Measurements from ENCODE around the gene SAP25.

DNA sequence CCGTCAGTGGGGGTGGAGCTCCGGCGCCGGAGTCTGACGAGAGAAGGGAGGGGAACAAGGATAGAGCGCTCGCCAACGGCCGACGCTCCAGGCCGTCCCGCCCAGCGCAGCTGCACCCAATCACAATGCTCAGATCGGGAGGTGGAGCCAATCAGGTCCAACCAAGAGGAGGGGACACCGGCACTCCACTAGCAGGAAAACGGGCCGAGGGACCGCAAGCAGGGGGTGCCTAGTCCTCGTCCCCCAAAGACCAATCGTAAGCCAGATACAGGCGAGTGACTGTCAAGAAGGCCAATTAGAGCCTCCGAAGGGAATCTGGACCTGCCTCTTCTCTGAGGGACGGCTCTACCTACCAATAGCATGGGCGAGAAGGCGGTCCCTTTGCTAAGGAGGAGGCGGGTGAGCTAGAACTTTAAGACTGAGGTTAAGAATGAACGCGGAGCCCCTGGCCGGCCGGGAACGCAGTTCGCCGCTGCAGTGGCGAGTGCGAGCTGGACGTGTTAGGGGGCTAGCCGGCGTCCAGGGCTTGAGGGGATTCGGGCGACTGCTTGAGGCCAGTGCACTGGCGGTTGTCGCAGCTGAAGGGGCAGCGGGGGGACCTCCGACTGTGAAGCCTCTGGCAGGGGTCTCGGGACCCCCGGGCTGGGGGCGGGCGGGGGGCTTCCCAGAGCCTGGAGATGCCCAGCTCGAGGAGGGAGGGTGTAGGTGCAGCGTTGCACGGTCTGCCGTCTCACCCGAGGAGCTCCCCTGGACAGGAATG lies 12.7 kb upstream of the SAP25 start, which contains the start of gene FBXO24:
- TF ChIP-seq, protein P1, sequence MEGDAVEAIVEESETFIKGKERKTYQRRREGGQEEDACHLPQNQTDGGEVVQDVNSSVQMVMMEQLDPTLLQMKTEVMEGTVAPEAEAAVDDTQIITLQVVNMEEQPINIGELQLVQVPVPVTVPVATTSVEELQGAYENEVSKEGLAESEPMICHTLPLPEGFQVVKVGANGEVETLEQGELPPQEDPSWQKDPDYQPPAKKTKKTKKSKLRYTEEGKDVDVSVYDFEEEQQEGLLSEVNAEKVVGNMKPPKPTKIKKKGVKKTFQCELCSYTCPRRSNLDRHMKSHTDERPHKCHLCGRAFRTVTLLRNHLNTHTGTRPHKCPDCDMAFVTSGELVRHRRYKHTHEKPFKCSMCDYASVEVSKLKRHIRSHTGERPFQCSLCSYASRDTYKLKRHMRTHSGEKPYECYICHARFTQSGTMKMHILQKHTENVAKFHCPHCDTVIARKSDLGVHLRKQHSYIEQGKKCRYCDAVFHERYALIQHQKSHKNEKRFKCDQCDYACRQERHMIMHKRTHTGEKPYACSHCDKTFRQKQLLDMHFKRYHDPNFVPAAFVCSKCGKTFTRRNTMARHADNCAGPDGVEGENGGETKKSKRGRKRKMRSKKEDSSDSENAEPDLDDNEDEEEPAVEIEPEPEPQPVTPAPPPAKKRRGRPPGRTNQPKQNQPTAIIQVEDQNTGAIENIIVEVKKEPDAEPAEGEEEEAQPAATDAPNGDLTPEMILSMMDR (conservative IDR thresholded peaks at IDR 0.05; ENCODE audit: low read depth, low read length), result 0 out of 2 replicates have a peak, but pooled peaks have one; percentile 7
- TF ChIP-seq POLR2A (IDR thresholded peaks at IDR 0.05; ENCODE audit: low read depth, low read length), result no peak
- no peak for TF ChIP-seq CEBPB (IDR thresholded peaks at IDR 0.05; ENCODE audit: low read depth, low read length)
- TF ChIP-seq RAD21 (IDR thresholded peaks at IDR 0.05; ENCODE audit: low read length), result no peak
- TF ChIP-seq RFX5 (IDR thresholded peaks at IDR 0.05; ENCODE audit: low read depth, low read length), result peak; percentile 60
- TF ChIP-seq BHLHE40 (IDR thresholded peaks at IDR 0.05; ENCODE audit: low read depth, low read length), result peak; percentile 60; the same call in 1 of the 2 replicates
- no peak for TF ChIP-seq RCOR1 (IDR thresholded peaks at IDR 0.05; ENCODE audit: insufficient replicate concordance, low read length)
- TF ChIP-seq MAFK (IDR thresholded peaks at IDR 0.05; ENCODE audit: low read depth, low read length), result no peak
- peak; percentile 89; the same call in 1 of the 2 replicates for TF ChIP-seq FOS (IDR thresholded peaks at IDR 0.05; ENCODE audit: low read depth, low read length)
